Cardiac muscle cell (in vitro differentiated cells and primary cell): Measurements from ENCODE around the gene CCDC97. TPM values are rescaled to one million over a fixed set of nuclear protein-coding genes. Genes with fewer than 3 reads are reported as not detected.

Source experiments
- DNase-seq, 2 donors: peaks; one replicate each; pipeline versions ENCODE4 v3.0.0 to v3.0.0-alpha.2; 2010 to 2017; ENCODE audit warnings: low read depth in 1 of 2, low spot score in 1 of 2
- H3K27ac ChIP-seq: fragments of 200-600 bp; sonication (generic); 2 replicates; pipeline ENCODE4 v1.5.1; 2016
- H3K27me3 ChIP-seq: fragments of 200-600 bp; sonication (generic); 2 replicates; pipeline ENCODE4 v1.6.0; 2016; ENCODE audit warnings: control low read depth
- H3K36me3 ChIP-seq: fragments of 200-600 bp; sonication (generic); 2 replicates; pipeline ENCODE4 v1.5.1; 2016; ENCODE audit warnings: control low read depth
- H3K4me1 ChIP-seq: fragments of 200-600 bp; sonication (generic); 2 replicates; pipeline ENCODE4 v1.8.1; 2017; ENCODE audit warnings: low read depth, mild to moderate bottlenecking, mixed run types
- H3K4me3 ChIP-seq: fragments of 200-600 bp; sonication (generic); 2 replicates; pipeline ENCODE4 v1.5.1; 2016; ENCODE audit warnings: mild to moderate bottlenecking
- H3K9me3 ChIP-seq: fragments of 200-600 bp; sonication (generic); 2 replicates; pipeline ENCODE4 v1.5.1; 2017; ENCODE audit warnings: low read depth, mild to moderate bottlenecking, control low read depth
- polyA plus RNA-seq: library from polyadenylated mRNA; unstranded; fragments of >200 nt; fragmentation: Nextera tagmentation; extraction: Ambion mirVana; gene quantifications from 2 replicates; pipeline ENCODE4 v1.2.1, GENCODE V29; 2016
- total RNA-seq: library from RNA; depleted of rRNA; stranded (reverse); fragments of >200 nt; gene quantifications from 2 replicates; pipeline ENCODE4 v1.2.3, GENCODE V29; 2016
- TF ChIP-seq, protein P1 (sequence below): IDR thresholded peaks from 2 replicates; pipeline ENCODE4 v1.5.1; 2012; ENCODE audit warnings: low read depth, mild to moderate bottlenecking, low read length

The CCDC97 gene
- total and polyA plus RNA-seq, 2 experiments from 2014 or later = 24.6 to 29.7 TPM

GRCh38 chr19:41264581-41265394 is 45.2 kb upstream of the CCDC97 start:
- Histone ChIP-seq H3K27me3 (no peaks in the 10 kb centered on the region), H3K4me1 (peaks cover 12% of the 10 kb centered on the region), H3K36me3 (peaks cover 20% of the 10 kb centered on the region), H3K27ac (peak overlapping the region; percentile 99), H3K9me3 (no peaks in the 10 kb centered on the region), H3K4me3 (peak overlapping the region; percentile 68)
- TF ChIP-seq, protein P1, sequence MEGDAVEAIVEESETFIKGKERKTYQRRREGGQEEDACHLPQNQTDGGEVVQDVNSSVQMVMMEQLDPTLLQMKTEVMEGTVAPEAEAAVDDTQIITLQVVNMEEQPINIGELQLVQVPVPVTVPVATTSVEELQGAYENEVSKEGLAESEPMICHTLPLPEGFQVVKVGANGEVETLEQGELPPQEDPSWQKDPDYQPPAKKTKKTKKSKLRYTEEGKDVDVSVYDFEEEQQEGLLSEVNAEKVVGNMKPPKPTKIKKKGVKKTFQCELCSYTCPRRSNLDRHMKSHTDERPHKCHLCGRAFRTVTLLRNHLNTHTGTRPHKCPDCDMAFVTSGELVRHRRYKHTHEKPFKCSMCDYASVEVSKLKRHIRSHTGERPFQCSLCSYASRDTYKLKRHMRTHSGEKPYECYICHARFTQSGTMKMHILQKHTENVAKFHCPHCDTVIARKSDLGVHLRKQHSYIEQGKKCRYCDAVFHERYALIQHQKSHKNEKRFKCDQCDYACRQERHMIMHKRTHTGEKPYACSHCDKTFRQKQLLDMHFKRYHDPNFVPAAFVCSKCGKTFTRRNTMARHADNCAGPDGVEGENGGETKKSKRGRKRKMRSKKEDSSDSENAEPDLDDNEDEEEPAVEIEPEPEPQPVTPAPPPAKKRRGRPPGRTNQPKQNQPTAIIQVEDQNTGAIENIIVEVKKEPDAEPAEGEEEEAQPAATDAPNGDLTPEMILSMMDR = no peak
- DNase-seq = peak; percentile 50 to 53

GRCh38 chr19:41265395-41266153 is 44.4 kb upstream of the CCDC97 start:
- no peaks in the 10 kb centered on the region for H3K27me3 ChIP-seq
- TF ChIP-seq, protein P1 = no peak
- H3K27ac ChIP-seq = peak overlapping the region; percentile 99
- peaks cover 12% of the 10 kb centered on the region for H3K4me1 ChIP-seq
- H3K4me3 ChIP-seq = peak overlapping the region; percentile 68
- H3K9me3 ChIP-seq = no peaks in the 10 kb centered on the region
- peak; percentile 25 to 43 for DNase-seq
- H3K36me3 ChIP-seq = peaks cover 25% of the 10 kb centered on the region

DNA sequence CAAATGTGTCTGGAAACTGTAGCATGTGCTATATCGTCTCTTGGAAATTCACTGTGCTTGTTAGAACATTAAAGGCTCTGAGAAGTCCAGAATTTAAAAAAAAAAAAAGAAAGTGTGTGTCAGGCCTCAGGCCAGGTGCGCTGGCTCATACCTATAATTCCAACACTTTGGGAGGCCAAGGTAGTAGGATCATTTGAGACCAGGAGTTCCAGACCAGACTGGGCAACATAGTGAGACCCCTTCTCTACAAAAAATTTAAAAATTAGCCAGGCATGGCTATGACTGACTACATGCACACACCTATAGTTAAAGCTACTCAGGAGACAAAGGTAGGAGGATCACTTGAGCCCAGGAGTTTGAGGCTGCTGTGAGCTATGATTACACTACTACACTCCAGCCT is 40.9 kb upstream of the CCDC97 start:
- H3K36me3 ChIP-seq = peaks cover 58% of the 10 kb centered on the region
- H3K27me3 ChIP-seq = no peaks in the 10 kb centered on the region
- no peak overlapping the region for H3K27ac ChIP-seq
- TF ChIP-seq, protein P1 = no peak
- no peaks in the 10 kb centered on the region for H3K9me3 ChIP-seq
- no peak for DNase-seq
- H3K4me1 ChIP-seq = peaks cover 12% of the 10 kb centered on the region
- no peak overlapping the region for H3K4me3 ChIP-seq

DNA sequence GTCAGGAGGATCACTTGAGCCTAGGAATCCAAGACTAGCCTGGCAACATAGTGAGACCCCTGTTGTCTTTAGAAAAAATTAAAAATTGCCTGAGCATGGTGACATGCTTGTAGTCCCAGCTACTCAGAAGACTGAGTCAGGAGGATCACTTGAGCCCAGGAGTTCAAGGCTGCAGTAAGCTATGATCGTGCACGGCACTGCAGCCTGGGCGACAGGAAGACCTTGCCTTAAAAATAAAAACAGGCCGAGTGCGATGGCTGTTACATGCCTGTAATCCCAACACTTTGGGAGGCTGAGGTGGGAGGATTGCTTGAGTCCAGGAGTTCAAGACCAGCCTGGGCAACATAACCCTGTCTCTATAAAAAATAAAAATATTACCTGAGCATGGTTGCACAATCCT is 40.4 kb upstream of the CCDC97 start:
- Histone ChIP-seq H3K27me3 (no peaks in the 10 kb centered on the region), H3K27ac (no peak overlapping the region), H3K4me3 (no peak overlapping the region), H3K36me3 (peaks cover 64% of the 10 kb centered on the region), H3K4me1 (peaks cover 12% of the 10 kb centered on the region), H3K9me3 (no peaks in the 10 kb centered on the region)
- TF ChIP-seq, protein P1 = no peak
- no peak for DNase-seq

GRCh38 chr19:41273076-41273475 is 36.9 kb upstream of the CCDC97 start:
- Histone ChIP-seq H3K4me1 (no peaks in the 10 kb centered on the region), H3K9me3 (no peaks in the 10 kb centered on the region), H3K36me3 (peaks cover 92% of the 10 kb centered on the region), H3K27ac (no peak overlapping the region), H3K27me3 (no peaks in the 10 kb centered on the region), H3K4me3 (no peak overlapping the region)
- TF ChIP-seq, protein P1 = no peak
- no peak for DNase-seq
